Fibroblast of pulmonary artery (primary cell): ENCODE data around the gene ATP6V1C2.

Experiments used
- DNase-seq: peaks from one replicate; pipeline ENCODE4 v3.0.0-alpha.2; 2010; ENCODE audit warnings: low read depth
- H3K4me3 ChIP-seq: replicated peaks from 2 replicates; pipeline ENCODE4 v1.5.1; 2011; ENCODE audit warnings: low read depth, mild to moderate bottlenecking, control low read depth, low read length, moderate library complexity
- CTCF ChIP-seq: IDR thresholded peaks from 2 replicates; pipeline ENCODE4 v1.5.1; 2011; ENCODE audit warnings: mild to moderate bottlenecking, control low read depth, low read length, inconsistent platforms; ENCODE audit errors: missing control alignments

The ATP6V1C2 gene

DNA sequence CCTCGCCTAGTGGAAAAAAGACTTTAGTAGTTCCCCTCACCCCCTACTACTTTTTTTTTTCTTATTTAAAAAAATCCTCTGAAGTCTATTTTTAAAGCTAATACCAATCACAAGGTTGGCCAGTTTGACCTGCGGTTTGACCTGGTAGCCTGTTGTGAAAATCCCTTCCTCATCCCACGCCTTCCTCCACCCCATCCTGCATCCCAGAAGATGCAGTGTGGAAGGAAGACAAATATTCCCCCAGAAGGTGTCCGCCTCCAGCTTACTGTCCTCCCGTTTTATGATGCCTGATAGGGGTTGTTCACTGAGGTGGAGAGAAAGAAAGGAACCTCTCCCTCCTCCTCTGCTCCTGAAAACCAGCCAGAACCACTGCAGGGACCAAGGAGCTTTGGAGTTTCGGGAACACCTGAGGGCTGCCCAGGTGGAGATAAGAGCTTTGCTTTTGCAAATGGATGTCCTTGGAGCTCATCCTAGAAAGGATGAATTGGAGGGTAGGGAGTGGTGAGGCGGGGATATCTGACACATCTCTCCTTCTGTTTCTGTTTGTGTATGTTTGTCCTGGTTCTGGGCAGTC, 909 bp downstream of the ATP6V1C2 start:
- no peak for DNase-seq
- TF ChIP-seq CTCF: no peak
- H3K4me3 ChIP-seq: no peak overlapping the region

GRCh38 chr2:10732924-10733565, 11.6 kb downstream of the ATP6V1C2 start:
- DNase-seq: no peak
- H3K4me3 ChIP-seq: no peak overlapping the region
- TF ChIP-seq CTCF: no peak

- DNase-seq: no peak
- TF ChIP-seq CTCF: no peak
- H3K4me3 ChIP-seq: no peak overlapping the region
These were observed 12.1 kb downstream of the ATP6V1C2 start for GRCh38 chr2:10733566-10733925.

- no peak for TF ChIP-seq CTCF
- no peak overlapping the region for H3K4me3 ChIP-seq
- no peak for DNase-seq
These were observed 12.6 kb downstream of the ATP6V1C2 start for GRCh38 chr2:10733980-10734379.

- H3K4me3 ChIP-seq: no peak overlapping the region
- no peak for TF ChIP-seq CTCF
- no peak for DNase-seq
These were observed 16.8 kb downstream of the ATP6V1C2 start for GRCh38 chr2:10738192-10738591.

DNA sequence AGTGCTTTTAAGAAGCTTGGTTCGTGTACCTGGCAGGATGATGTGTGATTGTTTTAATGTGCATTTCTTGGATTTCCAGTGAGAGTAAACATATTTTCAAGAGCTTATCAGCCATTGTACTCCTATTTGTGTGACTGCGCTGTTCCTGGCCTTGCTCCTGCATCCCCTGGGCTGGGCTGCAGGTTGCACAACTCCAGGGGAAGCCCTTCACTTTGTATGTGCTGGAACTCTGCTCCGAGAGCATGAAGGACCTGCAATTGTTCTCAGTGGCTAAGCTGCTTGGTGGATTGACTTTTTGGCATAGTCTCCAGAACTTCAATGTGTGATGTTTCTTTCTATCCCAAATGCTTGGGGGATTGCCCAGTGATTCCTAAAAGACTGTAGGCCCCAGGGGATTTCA, 18.8 kb downstream of the ATP6V1C2 start:
- peak; percentile 57 for DNase-seq
- no peak overlapping the region for H3K4me3 ChIP-seq
- no peak for TF ChIP-seq CTCF

DNA sequence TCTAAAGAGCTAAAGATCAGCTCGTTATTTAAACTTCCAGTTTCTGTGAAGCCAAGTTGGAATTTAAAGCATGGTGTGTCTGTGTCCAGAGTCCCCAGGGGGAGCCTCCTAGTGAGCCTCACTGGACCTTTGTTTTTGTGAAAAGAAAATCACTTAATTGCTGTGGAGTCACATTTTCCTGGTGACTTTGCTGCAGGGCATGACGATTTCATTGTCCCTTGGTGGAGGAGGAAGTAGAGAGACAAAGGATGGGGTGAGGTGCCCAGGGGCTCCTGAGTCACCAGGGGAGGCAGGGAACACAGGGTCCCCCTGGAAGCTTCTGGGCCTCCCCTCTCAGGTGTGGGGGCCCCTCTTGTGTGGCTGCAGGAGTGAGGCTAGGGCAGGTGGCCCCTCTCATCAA, 19.7 kb downstream of the ATP6V1C2 start:
- no peak for TF ChIP-seq CTCF
- DNase-seq: no peak
- no peak overlapping the region for H3K4me3 ChIP-seq
